GM18858 (cell line): ENCODE measurements around the gene GLB1L2.
"Not testable (repeated sequence)": the region's sequence is repeated elsewhere in the genome, so short reads cannot be mapped to it uniquely, and the experiment has no call there.

ENCODE experiments used
- ATAC-seq: cut with Tn5 transposase; IDR thresholded peaks from one replicate; pipeline ENCODE4 v1.9.1; 2021; ENCODE audit not compliant: unreplicated experiment

The GLB1L2 gene

GRCh38 chr11:134321373-134321772 lies 10.4 kb upstream of the GLB1L2 start:
- ATAC-seq: not testable (repeated sequence)

- ATAC-seq: no peak
These were observed 9.2 kb upstream of the GLB1L2 start for GRCh38 chr11:134322553-134322952.

- no peak for ATAC-seq
These were observed 3.4 kb upstream of the GLB1L2 start for GRCh38 chr11:134328433-134328832.

- ATAC-seq: no peak
These were observed 1.0 kb upstream of the GLB1L2 start for GRCh38 chr11:134330611-134331353.

GRCh38 chr11:134332189-134332631 lies 422 bp downstream of the GLB1L2 start:
- no peak for ATAC-seq

GRCh38 chr11:134332782-134333181 lies 994 bp downstream of the GLB1L2 start:
- ATAC-seq: no peak

GRCh38 chr11:134333312-134333711 lies 1.5 kb downstream of the GLB1L2 start:
- ATAC-seq: no peak

- ATAC-seq: no peak
These were observed 2.2 kb downstream of the GLB1L2 start for GRCh38 chr11:134333946-134334345.

GRCh38 chr11:134334796-134335571 lies 3.2 kb downstream of the GLB1L2 start:
- ATAC-seq: no peak

GRCh38 chr11:134337051-134337450 lies 5.3 kb downstream of the GLB1L2 start:
- ATAC-seq: no peak

GRCh38 chr11:134338068-134338467 lies 6.3 kb downstream of the GLB1L2 start:
- ATAC-seq: no peak

- no peak for ATAC-seq
These were observed 6.9 kb downstream of the GLB1L2 start for GRCh38 chr11:134338654-134339053.

GRCh38 chr11:134339756-134340155 lies 8.0 kb downstream of the GLB1L2 start:
- ATAC-seq: no peak

GRCh38 chr11:134340354-134340964 lies 8.7 kb downstream of the GLB1L2 start:
- ATAC-seq: no peak

GRCh38 chr11:134341805-134342571 lies 10.2 kb downstream of the GLB1L2 start:
- ATAC-seq: no peak

- no peak for ATAC-seq
These were observed 11.0 kb downstream of the GLB1L2 start for GRCh38 chr11:134342572-134343340.

GRCh38 chr11:134343646-134344045 lies 11.9 kb downstream of the GLB1L2 start:
- no peak for ATAC-seq

GRCh38 chr11:134344497-134345236 lies 12.9 kb downstream of the GLB1L2 start:
- not testable (repeated sequence) for ATAC-seq

- ATAC-seq: no peak
These were observed 13.4 kb downstream of the GLB1L2 start for GRCh38 chr11:134345237-134345550.
